GM12878 (cell line): ENCODE results near the gene IPMK. TPM values are rescaled to one million over a fixed set of nuclear protein-coding genes. Genes with fewer than 3 reads are reported as not detected.

Source experiments
- BCL11A ChIP-seq: IDR thresholded peaks from 2 replicates; pipeline ENCODE4 v1.6.1; 2011; ENCODE audit warnings: low read depth, low read length
- BCL3 ChIP-seq: IDR thresholded peaks from 2 replicates; pipeline ENCODE4 v1.6.1; 2011; ENCODE audit warnings: borderline replicate concordance, low read depth, mild to moderate bottlenecking, moderate library complexity, low read length; ENCODE audit not compliant: insufficient read depth, poor library complexity, severe bottlenecking
- CREB1 ChIP-seq: IDR thresholded peaks from 2 replicates; pipeline ENCODE4 v1.6.1; 2012; ENCODE audit warnings: low read depth, mild to moderate bottlenecking, inconsistent platforms
- CREM ChIP-seq: IDR thresholded peaks from 2 replicates; pipeline ENCODE4 v1.6.1; 2014; ENCODE audit warnings: antibody characterized with exemption, low read depth
- HDAC6 ChIP-seq: fragments of 200-600 bp; sonication (generic); IDR thresholded peaks from one replicate; pipeline ENCODE4 v1.8.0; 2017; ENCODE audit warnings: antibody characterized with exemption; ENCODE audit not compliant: unreplicated experiment
- KAT2A ChIP-seq: conservative IDR thresholded peaks from 2 replicates; pipeline ENCODE4 v1.6.1; 2011; ENCODE audit warnings: low read depth, low read length; ENCODE audit not compliant: control insufficient read depth
- KDM1A ChIP-seq: fragments of 200-600 bp; sonication (generic); IDR thresholded peaks from 2 replicates; pipeline ENCODE4 v1.6.1; 2016; ENCODE audit warnings: borderline replicate concordance
- LARP7 ChIP-seq: fragments of 450-650 bp; IDR thresholded peaks from 2 replicates; pipeline ENCODE4 v1.6.1; 2017; ENCODE audit warnings: mild to moderate bottlenecking
- NFYB ChIP-seq: IDR thresholded peaks from 2 replicates; pipeline ENCODE4 v1.6.1; 2011; ENCODE audit warnings: low read depth, mild to moderate bottlenecking, low read length, improper control_type of control experiment, moderate library complexity; ENCODE audit not compliant: insufficient read depth
- NR2C1 ChIP-seq: fragments of 450-650 bp; IDR thresholded peaks from 2 replicates; pipeline ENCODE4 v1.6.1; 2017; ENCODE audit warnings: antibody characterized with exemption, mild to moderate bottlenecking, moderate library complexity
- POLR2A ChIP-seq: IDR thresholded peaks from 2 replicates; pipeline ENCODE4 v1.6.1; 2011; ENCODE audit warnings: low read depth, mild to moderate bottlenecking, low read length
- PRDM15 ChIP-seq: fragments of 450-650 bp; formaldehyde crosslinking; IDR thresholded peaks from 2 replicates; pipeline ENCODE4 v1.4.0; 2020; ENCODE audit warnings: mild to moderate bottlenecking, moderate library complexity
- RELB ChIP-seq: fragments of 450-650 bp; IDR thresholded peaks from 2 replicates; pipeline ENCODE4 v1.6.1; 2017; ENCODE audit warnings: low read depth, mild to moderate bottlenecking, moderate library complexity
- RFX5 ChIP-seq: IDR thresholded peaks from 2 replicates; pipeline ENCODE4 v1.6.1; 2011; ENCODE audit warnings: low read depth, low read length, improper control_type of control experiment
- SRF ChIP-seq, 2 experiments: IDR thresholded peaks; 2 replicates each; pipeline ENCODE4 v1.6.1; 2011; ENCODE audit warnings: low read depth in 2 of 2, low read length in 2 of 2, mild to moderate bottlenecking in 1 of 2, moderate library complexity in 1 of 2
- TARDBP ChIP-seq: IDR thresholded peaks from 2 replicates; pipeline ENCODE4 v1.6.1; 2016; ENCODE audit warnings: borderline replicate concordance
- polyA plus RNA-seq, 11 experiments: library from polyadenylated mRNA; depleted of rRNA in 4 of 11; unstranded in 6 of 11; stranded (reverse) in 5 of 11; fragments of >200 nt; fragmentation: Nextera tagmentation in 4 of 11; fragmentation: Illumina TruSeq in 1 of 11; extraction: Ambion mirVana in 4 of 11; extraction: Trizol in 1 of 11; gene quantifications; 1 replicate in 1 of 11; 2 replicates in 10 of 11; pipeline versions ENCODE4 v1.2.1 to v1.2.3, GENCODE V29; 2011 to 2016; ENCODE audit warnings: inconsistent platforms in 2 of 11, missing spikeins in 2 of 11, low read depth in 1 of 11
- total RNA-seq, 4 experiments: library from RNA; depleted of rRNA in 3 of 4; stranded (reverse); fragments of >200 nt in 3 of 4; fragmentation: Illumina TruSeq in 1 of 4; extraction: Trizol in 1 of 4; gene quantifications; 2 replicates each; pipeline versions ENCODE4 v1.2.1 to v1.2.3, GENCODE V29; 2013 to 2021
- TF ChIP-seq, protein P1 (sequence below): fragments of 450-650 bp; conservative IDR thresholded peaks from 2 replicates; pipeline ENCODE4 v1.6.1; 2017; ENCODE audit warnings: mild to moderate bottlenecking, moderate library complexity
- TF ChIP-seq, protein P2 (sequence below): fragments of 150-350 bp; IDR thresholded peaks from 2 replicates; pipeline ENCODE4 v1.6.1; 2014; ENCODE audit warnings: mild to moderate bottlenecking, low read depth, low read length
- TF ChIP-seq, protein P3 (sequence below): IDR thresholded peaks from 2 replicates; pipeline ENCODE4 v1.6.1; 2011; ENCODE audit warnings: low read depth, mild to moderate bottlenecking, low read length, moderate library complexity, borderline replicate concordance; ENCODE audit errors: extremely low read depth

The IPMK gene
- total and polyA plus RNA-seq, 10 of the 15 experiments (the other 5 are each of a cell fraction or from before 2014, with no cell fraction given): 0.84 to 7.5 (median 3.6) TPM

DNA sequence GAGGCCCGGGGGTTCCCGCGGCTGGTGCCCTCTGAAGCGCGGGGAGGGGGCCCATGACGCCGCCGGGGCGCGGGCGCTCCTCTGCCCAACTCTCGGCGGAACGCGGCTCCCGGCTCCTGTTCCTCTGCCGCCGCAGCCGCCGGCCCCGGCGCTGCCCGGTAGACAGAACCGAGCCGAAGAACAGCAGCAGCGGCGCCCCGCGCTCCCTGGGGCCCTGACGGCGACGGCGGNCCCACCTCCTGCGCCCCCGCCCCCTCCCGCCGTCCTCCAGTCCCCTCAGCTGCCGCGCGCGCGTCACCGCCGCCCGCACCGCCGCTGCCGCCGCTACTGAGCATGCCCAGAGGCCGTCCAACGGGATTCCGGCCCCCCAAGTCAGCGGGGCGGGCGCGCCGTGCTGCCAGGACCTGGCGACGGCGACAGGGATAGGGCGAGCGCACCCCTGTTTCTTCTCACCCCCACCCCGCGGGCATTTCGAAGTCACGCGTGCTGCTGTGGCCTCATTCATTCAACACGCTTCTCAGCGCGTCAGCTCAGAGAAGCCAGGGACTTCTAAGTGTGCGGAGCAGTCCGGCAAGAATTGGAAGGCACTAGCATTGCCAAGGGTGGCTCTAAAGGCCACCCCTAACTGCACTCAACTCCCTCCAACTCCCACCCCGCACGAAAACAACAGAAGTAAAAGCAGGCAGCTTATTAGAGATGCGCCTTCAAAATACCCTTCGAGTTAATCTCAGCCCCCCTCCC, at the start of gene IPMK (continued):
- TF ChIP-seq, protein P1, sequence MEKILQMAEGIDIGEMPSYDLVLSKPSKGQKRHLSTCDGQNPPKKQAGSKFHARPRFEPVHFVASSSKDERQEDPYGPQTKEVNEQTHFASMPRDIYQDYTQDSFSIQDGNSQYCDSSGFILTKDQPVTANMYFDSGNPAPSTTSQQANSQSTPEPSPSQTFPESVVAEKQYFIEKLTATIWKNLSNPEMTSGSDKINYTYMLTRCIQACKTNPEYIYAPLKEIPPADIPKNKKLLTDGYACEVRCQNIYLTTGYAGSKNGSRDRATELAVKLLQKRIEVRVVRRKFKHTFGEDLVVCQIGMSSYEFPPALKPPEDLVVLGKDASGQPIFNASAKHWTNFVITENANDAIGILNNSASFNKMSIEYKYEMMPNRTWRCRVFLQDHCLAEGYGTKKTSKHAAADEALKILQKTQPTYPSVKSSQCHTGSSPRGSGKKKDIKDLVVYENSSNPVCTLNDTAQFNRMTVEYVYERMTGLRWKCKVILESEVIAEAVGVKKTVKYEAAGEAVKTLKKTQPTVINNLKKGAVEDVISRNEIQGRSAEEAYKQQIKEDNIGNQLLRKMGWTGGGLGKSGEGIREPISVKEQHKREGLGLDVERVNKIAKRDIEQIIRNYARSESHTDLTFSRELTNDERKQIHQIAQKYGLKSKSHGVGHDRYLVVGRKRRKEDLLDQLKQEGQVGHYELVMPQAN: peak; percentile 99
- TF ChIP-seq, protein P2, sequence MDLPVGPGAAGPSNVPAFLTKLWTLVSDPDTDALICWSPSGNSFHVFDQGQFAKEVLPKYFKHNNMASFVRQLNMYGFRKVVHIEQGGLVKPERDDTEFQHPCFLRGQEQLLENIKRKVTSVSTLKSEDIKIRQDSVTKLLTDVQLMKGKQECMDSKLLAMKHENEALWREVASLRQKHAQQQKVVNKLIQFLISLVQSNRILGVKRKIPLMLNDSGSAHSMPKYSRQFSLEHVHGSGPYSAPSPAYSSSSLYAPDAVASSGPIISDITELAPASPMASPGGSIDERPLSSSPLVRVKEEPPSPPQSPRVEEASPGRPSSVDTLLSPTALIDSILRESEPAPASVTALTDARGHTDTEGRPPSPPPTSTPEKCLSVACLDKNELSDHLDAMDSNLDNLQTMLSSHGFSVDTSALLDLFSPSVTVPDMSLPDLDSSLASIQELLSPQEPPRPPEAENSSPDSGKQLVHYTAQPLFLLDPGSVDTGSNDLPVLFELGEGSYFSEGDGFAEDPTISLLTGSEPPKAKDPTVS: no peak
- TF ChIP-seq HDAC6: no peak
- TF ChIP-seq KAT2A: no peak
- peak; percentile 60; the same call in 1 of the 2 replicates for TF ChIP-seq CREB1
- TF ChIP-seq BCL3: no peak
- TF ChIP-seq RFX5: no peak; the same call in 1 of the 2 replicates
- TF ChIP-seq PRDM15 (CRISPR knock-in tag): no peak
- no peak for TF ChIP-seq BCL11A
- TF ChIP-seq CREM: 0 out of 2 replicates have a peak, but pooled peaks have one; percentile 9
- TF ChIP-seq NFYB: peak; percentile 53; the same call in 1 of the 2 replicates
- no peak for TF ChIP-seq KDM1A
- TF ChIP-seq SRF (IDR thresholded peaks at IDR 0.05; ENCODE audit: low read depth in 2 of 2, low read length in 2 of 2): 0 out of 4 replicates have a peak, but pooled peaks of 1 of the 2 experiments have one; percentile 6
- peak; percentile 71 for TF ChIP-seq POLR2A
- TF ChIP-seq RELB: no peak
- TF ChIP-seq NR2C1: no peak
- TF ChIP-seq TARDBP: no peak
- no peak for TF ChIP-seq LARP7
- TF ChIP-seq, protein P3, sequence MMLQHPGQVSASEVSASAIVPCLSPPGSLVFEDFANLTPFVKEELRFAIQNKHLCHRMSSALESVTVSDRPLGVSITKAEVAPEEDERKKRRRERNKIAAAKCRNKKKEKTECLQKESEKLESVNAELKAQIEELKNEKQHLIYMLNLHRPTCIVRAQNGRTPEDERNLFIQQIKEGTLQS: no peak
